Stimulated activated CD4-positive, alpha-beta T cell treated with anti-CD3 and anti-CD28 coated beads, Interleukin-1b, Interleukin-23, amount 100 ng/mL, for 4 hours (primary cell): ENCODE data around the gene CST9.

ENCODE experiments used
- DNase-seq, 2 donors: peaks; one replicate each; pipeline ENCODE4 v3.0.0-alpha.2; 2020; ENCODE audit warnings: low read depth in 2 of 2

The CST9 gene, protein sequence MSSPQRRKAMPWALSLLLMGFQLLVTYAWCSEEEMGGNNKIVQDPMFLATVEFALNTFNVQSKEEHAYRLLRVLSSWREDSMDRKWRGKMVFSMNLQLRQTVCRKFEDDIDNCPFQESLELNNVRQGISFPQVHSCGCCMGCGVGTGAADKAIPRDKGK

DNA sequence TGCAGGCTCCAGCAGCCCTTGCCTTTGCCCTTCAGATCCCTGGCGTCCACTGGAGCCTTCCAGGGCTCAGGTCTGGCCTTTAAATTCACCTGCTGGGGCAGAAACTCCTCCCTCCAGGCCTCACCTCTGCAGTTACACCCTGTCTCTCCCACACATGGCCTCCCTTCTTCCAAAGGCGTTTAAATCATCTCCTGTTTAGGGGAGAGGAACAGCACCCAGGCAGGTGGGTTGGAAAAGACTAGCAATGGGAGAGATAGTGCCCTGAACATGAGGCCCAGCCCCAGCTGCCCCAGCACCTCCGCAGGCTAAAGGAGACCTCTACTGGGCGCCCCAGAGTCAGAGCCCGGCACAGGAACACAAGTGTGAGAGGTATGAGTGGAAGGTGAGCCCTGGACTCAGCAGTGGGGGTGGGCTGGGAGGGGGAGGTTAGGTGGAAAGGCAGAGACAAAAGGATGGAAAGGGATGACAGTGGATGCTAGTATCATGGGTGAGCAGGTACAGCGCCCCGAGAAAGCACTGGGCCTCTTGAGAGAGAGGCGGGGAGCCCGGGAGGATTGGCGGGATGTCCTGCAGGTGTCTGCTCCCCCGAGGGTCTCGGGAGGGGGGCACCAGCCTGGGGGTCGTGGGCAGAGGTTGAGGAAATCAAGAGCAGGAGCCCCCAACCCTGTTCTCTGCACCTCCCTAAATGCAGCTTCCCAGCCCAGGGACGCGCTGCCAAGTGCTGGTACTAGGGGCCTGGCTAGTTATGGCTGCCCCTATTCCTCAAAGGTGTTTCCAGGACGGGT lies at the start of gene CST9:
TSS of gene CST9 (minus strand) at position 51 of the 785 bp plus-strand sequence. CDS start 53 bp downstream, outside the sequence.
- no peak for DNase-seq

- DNase-seq: no peak
Observed at GRCh38 chr20:23654717-23655116, 49.0 kb upstream of the CST9 start.

- DNase-seq: no peak
Observed at GRCh38 chr20:23654000-23654399, 48.3 kb upstream of the CST9 start.

GRCh38 chr20:23653400-23653938 lies 47.8 kb upstream of the CST9 start:
- no peak for DNase-seq

DNA sequence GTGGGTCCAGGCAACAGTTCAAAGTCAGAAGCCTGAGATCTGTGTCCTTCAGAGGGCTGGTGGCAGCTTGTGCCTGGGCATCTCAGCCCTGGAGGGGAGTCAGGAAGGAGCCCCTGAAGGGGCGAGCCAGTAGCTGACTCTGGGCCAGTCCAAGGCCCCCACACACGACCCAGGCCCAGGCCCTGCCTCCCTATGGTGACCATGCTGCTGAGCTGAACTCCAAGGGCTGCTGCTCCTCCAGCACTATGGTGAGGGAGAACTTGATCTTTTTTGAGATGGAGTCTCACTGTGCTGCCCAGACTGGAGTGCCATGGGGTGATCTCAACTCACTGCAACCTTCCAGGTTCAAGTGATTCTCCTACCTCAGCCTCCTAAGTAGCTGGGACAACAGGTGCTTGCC lies 47.2 kb upstream of the CST9 start:
- DNase-seq: no peak

GRCh38 chr20:23652371-23652770 lies 46.7 kb upstream of the CST9 start:
- no peak for DNase-seq

DNA sequence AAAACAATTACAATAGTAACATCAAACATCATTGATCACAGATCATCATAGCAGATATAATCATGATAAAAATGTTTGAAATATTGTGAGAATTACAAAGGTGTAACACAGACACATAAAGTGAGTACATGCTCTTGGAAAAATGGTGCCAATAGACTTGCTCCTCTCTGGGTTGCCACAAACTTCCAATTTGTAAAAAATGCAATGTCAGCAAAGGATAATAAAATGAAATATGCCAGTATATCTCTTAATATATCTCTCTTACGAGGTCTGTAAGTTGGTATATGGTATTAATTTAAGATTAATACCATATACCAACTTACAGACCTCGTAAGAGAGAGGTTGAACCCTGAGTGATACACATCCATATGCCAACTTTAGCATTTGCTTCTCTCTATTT lies 45.4 kb upstream of the CST9 start:
- no peak for DNase-seq

GRCh38 chr20:23649830-23650417 lies 44.2 kb upstream of the CST9 start:
- no peak for DNase-seq

- DNase-seq: no peak
Observed at GRCh38 chr20:23649242-23649641, 43.5 kb upstream of the CST9 start.

- no peak for DNase-seq
Observed at GRCh38 chr20:23647346-23647745, 41.6 kb upstream of the CST9 start.

GRCh38 chr20:23646106-23646873 lies 40.6 kb upstream of the CST9 start:
- DNase-seq: no peak

DNA sequence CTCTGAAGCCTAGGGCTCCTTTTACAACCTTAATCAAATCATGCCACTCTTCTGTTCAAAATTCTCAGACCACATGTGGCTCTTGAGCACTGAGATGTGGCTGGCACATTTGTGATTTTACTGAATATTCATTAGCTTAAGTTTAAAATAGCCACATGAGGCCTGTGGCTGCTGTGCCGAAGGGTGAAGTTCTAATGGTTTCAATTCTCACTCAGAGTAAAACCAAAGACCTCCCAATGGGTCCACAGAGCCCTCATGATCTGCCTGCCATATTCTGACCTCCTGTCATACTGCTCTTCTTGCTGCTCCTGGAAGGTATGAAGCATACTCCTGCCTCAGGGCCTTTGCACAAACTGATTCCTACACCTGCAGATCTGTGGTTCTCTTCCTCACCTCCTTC lies 39.9 kb upstream of the CST9 start:
- no peak for DNase-seq

DNA sequence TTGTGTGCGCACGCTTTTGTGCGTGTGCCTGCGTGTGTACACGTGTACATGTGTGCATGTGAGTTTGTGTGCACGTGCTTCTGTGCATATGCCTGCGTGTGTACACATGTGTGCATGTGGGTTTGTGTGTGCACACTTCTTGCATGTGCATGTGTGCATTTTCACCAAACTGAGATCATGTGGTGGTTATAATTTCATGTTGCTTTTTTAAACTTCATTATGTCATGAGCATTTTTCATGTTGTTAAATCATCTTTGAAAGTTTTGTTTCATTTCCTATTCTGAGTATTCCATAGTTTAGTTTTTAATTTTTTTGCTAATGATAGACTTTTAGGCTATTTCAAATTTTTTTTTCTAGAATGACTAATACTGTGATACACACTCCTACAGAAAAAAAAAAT lies 38.4 kb upstream of the CST9 start:
- DNase-seq: no peak

- DNase-seq: no peak
Observed at GRCh38 chr20:23643659-23644058, 37.9 kb upstream of the CST9 start.

- DNase-seq: no peak
Observed at GRCh38 chr20:23641936-23642751, 36.4 kb upstream of the CST9 start.

DNA sequence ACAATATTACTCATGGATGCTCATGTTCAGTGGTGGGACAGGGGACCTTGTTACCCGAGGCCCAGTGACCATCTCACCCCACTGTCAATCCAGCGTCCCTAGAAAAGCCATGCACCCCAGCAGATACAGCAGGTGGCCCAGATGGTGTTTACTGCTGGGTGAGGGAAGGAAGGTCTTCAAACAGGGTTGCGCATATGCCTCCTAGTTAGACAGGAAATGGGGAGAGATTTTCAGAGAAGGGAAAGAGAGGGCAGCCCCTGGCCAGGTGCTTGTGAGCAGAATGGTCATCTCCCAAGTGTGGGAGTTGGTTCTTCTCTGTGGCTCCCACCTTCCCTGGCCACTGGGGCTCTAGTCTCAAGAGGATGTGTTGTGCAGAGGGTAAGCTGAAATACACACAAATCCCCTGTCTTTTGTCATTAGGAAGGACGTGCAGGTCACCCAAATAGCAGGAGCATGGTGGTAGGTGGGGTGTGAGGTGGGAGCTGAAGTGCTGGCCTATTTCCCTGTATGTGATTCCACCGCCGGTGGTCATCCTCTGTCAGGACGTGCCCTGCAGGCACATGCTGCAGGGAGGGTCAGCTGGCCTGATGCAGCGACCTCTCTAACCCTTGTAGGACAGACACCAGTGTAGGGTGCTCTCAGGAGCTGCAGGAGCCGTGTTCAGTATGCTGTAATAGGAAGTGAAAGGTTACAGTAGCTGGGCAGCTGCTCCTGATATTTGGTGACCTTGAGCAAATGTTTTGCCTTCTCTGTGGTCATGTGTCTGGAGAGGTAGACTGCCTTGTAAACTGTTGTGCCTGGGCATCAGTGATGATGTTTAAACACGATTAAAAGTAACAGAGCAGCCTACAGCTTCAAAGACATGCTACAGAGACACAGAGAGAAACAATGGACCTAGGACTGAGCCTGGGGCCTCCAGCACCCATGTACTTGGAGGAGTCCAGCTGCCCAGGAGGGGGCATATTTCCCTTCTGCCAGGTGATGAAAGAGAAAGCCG lies 35.3 kb upstream of the CST9 start:
- DNase-seq: no peak

DNA sequence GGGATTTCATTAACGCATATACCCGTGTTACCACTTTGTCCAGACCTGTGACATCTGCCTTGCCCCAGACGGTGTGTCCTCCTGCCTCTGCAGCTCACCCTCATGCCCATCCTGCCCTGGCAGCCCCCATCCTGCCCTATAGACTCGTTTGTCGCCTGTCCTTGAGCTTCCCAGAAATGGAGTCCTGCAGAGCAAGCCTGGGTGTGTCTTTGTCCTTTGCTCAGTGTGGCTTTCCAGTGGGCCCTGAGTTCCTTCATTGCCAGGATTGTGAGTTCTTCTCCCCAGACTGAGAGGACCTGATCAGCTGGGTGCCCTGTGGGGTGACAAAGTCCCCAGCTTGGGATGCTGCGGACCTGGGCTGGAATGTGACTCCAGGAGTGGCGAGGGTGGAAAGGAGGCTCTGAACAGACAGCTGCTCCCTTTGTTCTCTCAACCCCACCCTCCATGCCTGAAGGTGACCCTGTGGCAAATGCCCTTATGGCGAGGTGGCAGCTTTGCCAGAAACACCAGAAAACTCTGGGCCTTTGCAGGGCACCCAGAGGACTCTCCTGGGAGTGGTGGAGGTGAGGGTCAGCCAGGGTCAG lies 34.4 kb upstream of the CST9 start:
- DNase-seq: no peak

DNA sequence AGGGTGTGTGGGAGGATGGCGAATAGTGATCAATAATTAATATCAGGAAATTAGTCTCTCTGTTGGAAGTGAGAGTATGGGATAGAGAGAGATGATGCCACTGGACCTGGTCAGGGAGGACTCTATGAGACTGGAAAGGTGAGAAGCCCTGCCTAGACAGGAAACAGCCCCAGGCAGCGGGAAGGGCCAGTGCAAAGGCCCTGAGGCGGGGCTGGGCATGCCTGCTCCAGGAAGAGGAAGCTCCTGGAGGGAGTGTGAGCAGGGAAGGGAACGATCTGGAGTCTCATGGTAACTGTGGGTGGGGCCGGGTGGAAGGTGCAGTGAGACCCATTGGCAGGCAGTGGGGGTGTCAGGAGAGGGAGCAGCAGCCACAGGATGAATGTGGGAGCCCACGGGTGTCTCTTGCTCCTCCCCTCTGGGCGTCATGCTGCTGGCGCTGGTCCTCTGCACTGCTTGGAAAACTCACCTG lies 33.8 kb upstream of the CST9 start:
- DNase-seq: no peak

- no peak for DNase-seq
Observed at GRCh38 chr20:23638309-23638708, 32.6 kb upstream of the CST9 start.
